GM23338 (cell line): ENCODE data around the gene NUP42. TPM values are rescaled to one million over a fixed set of nuclear protein-coding genes. Genes with fewer than 3 reads are reported as not detected.

Source experiments
- ATAC-seq: fragments of 200-7000 bp; cut with Tn5 transposase; 3 replicates; pipeline ENCODE4 v1.9.1; 2020
- DNase-seq: peaks from one replicate; pipeline ENCODE4 v3.0.0-alpha.2; 2015; ENCODE audit warnings: low spot score
- H2AFZ ChIP-seq: fragments of 200-600 bp; sonication (generic); 2 replicates; pipeline ENCODE4 v1.8.0; 2016; ENCODE audit warnings: antibody characterized with exemption, mild to moderate bottlenecking, moderate library complexity
- H3F3A ChIP-seq: fragments of 200-600 bp; sonication (generic); replicated peaks from 2 replicates; pipeline ENCODE4 v1.8.0; 2017; ENCODE audit warnings: antibody characterized with exemption, mixed run types, low read depth
- H3K27ac ChIP-seq: fragments of 200-600 bp; sonication (generic); 2 replicates; pipeline ENCODE4 v1.6.1; 2016; ENCODE audit warnings: low read depth
- H3K27me3 ChIP-seq: fragments of 200-600 bp; sonication (generic); 2 replicates; pipeline ENCODE4 v1.8.0; 2016; ENCODE audit warnings: mild to moderate bottlenecking, mixed run types, moderate library complexity; ENCODE audit not compliant: insufficient read depth
- H3K36me3 ChIP-seq: fragments of 200-600 bp; sonication (generic); 2 replicates; pipeline ENCODE4 v1.8.0; 2016; ENCODE audit warnings: mild to moderate bottlenecking; ENCODE audit not compliant: insufficient read depth
- H3K4me1 ChIP-seq: fragments of 200-600 bp; sonication (generic); 2 replicates; pipeline ENCODE4 v1.8.0; 2016; ENCODE audit warnings: mild to moderate bottlenecking, moderate library complexity; ENCODE audit not compliant: insufficient read depth
- H3K4me2 ChIP-seq: fragments of 200-600 bp; sonication (generic); 2 replicates; pipeline ENCODE4 v1.7.1; 2017; ENCODE audit warnings: mixed run types
- H3K4me3 ChIP-seq: fragments of 200-600 bp; sonication (generic); 2 replicates; pipeline ENCODE4 v1.6.1; 2016; ENCODE audit warnings: mixed run types
- H3K79me2 ChIP-seq: fragments of 200-600 bp; sonication (generic); replicated peaks from 2 replicates; pipeline ENCODE4 v1.8.0; 2017; ENCODE audit warnings: mild to moderate bottlenecking; ENCODE audit not compliant: insufficient read depth
- H3K9me2 ChIP-seq: fragments of 200-600 bp; sonication (generic); 2 replicates; pipeline ENCODE4 v1.8.0; 2017; ENCODE audit not compliant: insufficient read depth
- H4K20me1 ChIP-seq: fragments of 200-600 bp; sonication (generic); replicated peaks from 2 replicates; pipeline ENCODE4 v1.8.0; 2017; ENCODE audit warnings: mild to moderate bottlenecking; ENCODE audit not compliant: insufficient read depth
- H3K27ac Mint-ChIP-seq: 2 replicates; pipeline ENCODE4 v1.8.0; 2020; ENCODE audit warnings: inconsistent platforms, mild to moderate bottlenecking, moderate library complexity, mixed read lengths
- H3K27me3 Mint-ChIP-seq: 3 replicates; pipeline ENCODE4 v1.8.0; 2022; ENCODE audit warnings: low read depth, mild to moderate bottlenecking, moderate library complexity, mixed read lengths, inconsistent platforms; ENCODE audit not compliant: insufficient read depth, poor library complexity
- H3K36me3 Mint-ChIP-seq: 3 replicates; pipeline ENCODE4 v1.8.0; 2021; ENCODE audit warnings: low read depth, mild to moderate bottlenecking, inconsistent platforms, moderate library complexity, mixed read lengths
- H3K4me1 Mint-ChIP-seq: 3 replicates; pipeline ENCODE4 v1.8.0; 2020; ENCODE audit warnings: mild to moderate bottlenecking, inconsistent platforms, mixed read lengths
- H3K4me3 Mint-ChIP-seq: 3 replicates; pipeline ENCODE4 v1.8.0; 2021; ENCODE audit warnings: moderate library complexity, mild to moderate bottlenecking, inconsistent platforms, mixed read lengths
- H3K9me3 Mint-ChIP-seq: 3 replicates; pipeline ENCODE4 v1.8.0; 2020; ENCODE audit warnings: moderate library complexity, mild to moderate bottlenecking, inconsistent platforms, mixed read lengths
- CREB1 ChIP-seq: fragments of 250-450 bp; sonication (Bioruptor Pico); IDR thresholded peaks from 2 replicates; pipeline ENCODE4 v1.5.0; 2020; ENCODE audit warnings: low read depth, mild to moderate bottlenecking, moderate library complexity
- CTCF ChIP-seq, 2 experiments: fragments of 200-600 bp in 1 of 2; sonication (generic) in 1 of 2; conservative IDR thresholded peaks; 2 replicates each; pipeline versions ENCODE4 v1.5.1 to v1.6.1; 2016 to 2017; ENCODE audit warnings: antibody characterized with exemption in 2 of 2, low read depth in 2 of 2, mild to moderate bottlenecking in 2 of 2, moderate library complexity in 1 of 2
- EZH2 ChIP-seq: fragments of 200-600 bp; sonication (generic); IDR thresholded peaks from one replicate; pipeline ENCODE4 v1.8.0; 2017; ENCODE audit warnings: antibody characterized with exemption, mild to moderate bottlenecking, low read depth; ENCODE audit not compliant: unreplicated experiment
- EZH2phosphoT487 ChIP-seq: fragments of 200-600 bp; sonication (generic); IDR thresholded peaks from one replicate; pipeline ENCODE4 v1.8.1; 2018; ENCODE audit warnings: antibody characterized with exemption; ENCODE audit not compliant: unreplicated experiment
- JUNB ChIP-seq: IDR thresholded peaks from one replicate; pipeline ENCODE4 v1.6.1; 2016; ENCODE audit warnings: antibody characterized with exemption; ENCODE audit not compliant: unreplicated experiment
- REST ChIP-seq: IDR thresholded peaks from one replicate; pipeline ENCODE4 v1.6.1; 2018; ENCODE audit warnings: antibody characterized with exemption; ENCODE audit not compliant: unreplicated experiment
- STAT1 ChIP-seq: IDR thresholded peaks from one replicate; pipeline ENCODE4 v1.6.1; 2016; ENCODE audit warnings: antibody characterized with exemption; ENCODE audit not compliant: unreplicated experiment
- ZNF114 ChIP-seq: fragments of 250-450 bp; sonication (Bioruptor Pico); IDR thresholded peaks from 2 replicates; pipeline ENCODE4 v1.5.0; 2020; ENCODE audit warnings: mild to moderate bottlenecking, moderate library complexity
- ZNF331 ChIP-seq: fragments of 250-450 bp; sonication (Bioruptor Pico); IDR thresholded peaks from 2 replicates; pipeline ENCODE4 v1.5.0; 2020; ENCODE audit warnings: low read depth, mild to moderate bottlenecking, moderate library complexity
- ZNF462 ChIP-seq: fragments of 250-450 bp; sonication (Bioruptor Pico); IDR thresholded peaks from 2 replicates; pipeline ENCODE4 v1.5.0; 2020; ENCODE audit warnings: mild to moderate bottlenecking, moderate library complexity
- polyA plus RNA-seq: library from polyadenylated mRNA; unstranded; fragments of >200 nt; fragmentation: Nextera tagmentation; extraction: Ambion mirVana; gene quantifications from 2 replicates; pipeline ENCODE4 v1.2.1, GENCODE V29; 2016
- total RNA-seq: library from RNA; depleted of rRNA; stranded (reverse); fragments of >200 nt; shearing (Covaris generic); gene quantifications from 2 replicates; pipeline ENCODE4 v1.2.3, GENCODE V29; 2014

NUP42 gene
- total and polyA plus RNA-seq, 2 experiments from 2014 or later: 39.1 to 42.7 TPM

GRCh38 chr7:23238983-23239652 is 57.3 kb downstream of the NUP42 start:
- H3K4me3 Mint-ChIP-seq: no peak overlapping the region
- no peak overlapping the region for H3K4me3 ChIP-seq
- no peaks in the 10 kb centered on the region for H3K4me1 Mint-ChIP-seq
- H3K4me2 ChIP-seq: no peak overlapping the region
- H3K79me2 ChIP-seq: no peaks in the 10 kb centered on the region
- no peaks in the 10 kb centered on the region for H3F3A ChIP-seq
- ATAC-seq (no peak), DNase-seq (no peak)
- no peak for TF ChIP-seq CREB1 (CRISPR knock-in tag)
- no peak for TF ChIP-seq ZNF331
- TF ChIP-seq EZH2phosphoT487: no peak
- TF ChIP-seq CTCF (conservative IDR thresholded peaks at IDR 0.05; ENCODE audit: low read depth in 2 of 2): no peak
- H3K27ac Mint-ChIP-seq: no peak overlapping the region
- no peak overlapping the region for H2AFZ ChIP-seq
- no peak overlapping the region for H3K27ac ChIP-seq
- no peaks in the 10 kb centered on the region for H3K4me1 ChIP-seq
- peaks cover 3% of the 10 kb centered on the region for H3K27me3 Mint-ChIP-seq
- no peaks in the 10 kb centered on the region for H3K36me3 ChIP-seq
- H4K20me1 ChIP-seq: no peaks in the 10 kb centered on the region
- no peaks in the 10 kb centered on the region for H3K27me3 ChIP-seq
- no peaks in the 10 kb centered on the region for H3K36me3 Mint-ChIP-seq
- H3K9me3 Mint-ChIP-seq: no peaks in the 10 kb centered on the region
- H3K9me2 ChIP-seq: no peaks in the 10 kb centered on the region

- Histone ChIP-seq H4K20me1 (no peaks in the 10 kb centered on the region), H3K9me2 (no peaks in the 10 kb centered on the region), H3K27ac (no peak overlapping the region), H2AFZ (0 out of 2 replicates have a peak overlapping the region, but pooled peaks have one; percentile 24), H3K4me3 (no peak overlapping the region), H3K4me1 (no peaks in the 10 kb centered on the region), H3K79me2 (no peaks in the 10 kb centered on the region), H3K4me2 (no peak overlapping the region), H3K36me3 (no peaks in the 10 kb centered on the region), H3F3A (no peaks in the 10 kb centered on the region), H3K27me3 (no peaks in the 10 kb centered on the region)
- Mint-ChIP-seq H3K4me3 (no peak overlapping the region), H3K27ac (no peak overlapping the region), H3K36me3 (no peaks in the 10 kb centered on the region), H3K9me3 (no peaks in the 10 kb centered on the region), H3K4me1 (no peaks in the 10 kb centered on the region), H3K27me3 (peaks cover 3% of the 10 kb centered on the region)
- no peak for DNase-seq
- no peak for ATAC-seq
- TF ChIP-seq EZH2: no peak
- TF ChIP-seq ZNF462: no peak
- no peak for TF ChIP-seq EZH2phosphoT487
- TF ChIP-seq ZNF114 (CRISPR knock-in tag): no peak
- TF ChIP-seq STAT1: no peak
- TF ChIP-seq REST: no peak
- no peak for TF ChIP-seq JUNB
These were observed 57.9 kb downstream of the NUP42 start for GRCh38 chr7:23239698-23240097.
